ENCODE results near the gene ZBED6. TPM values are rescaled to one million over a fixed set of nuclear protein-coding genes. Genes with fewer than 3 reads are reported as not detected.

Gene ZBED6
- total and polyA plus RNA-seq, 9 of the 15 experiments (the other 6 are each of a cell fraction or from before 2014, with no cell fraction given) = 0.21 to 16.6 (median 5.0) TPM

GRCh38 chr1:203796236-203796605 is 798 bp downstream of the ZBED6 start (continued):
- TF ChIP-seq NCOA4 (IDR thresholded peaks at IDR 0.05; ENCODE audit: partially characterized antibody) (peak; percentile 46), CUX1 (CRISPR knock-in tag; IDR thresholded peaks at IDR 0.05) (0 out of 2 replicates have a peak, but pooled peaks have one; percentile 15), AFF4 (CRISPR knock-in tag; IDR thresholded peaks at IDR 0.05) (peak; percentile 27; the same call in 1 of the 2 replicates), E2F3 (CRISPR knock-in tag; IDR thresholded peaks at IDR 0.05) (0 out of 2 replicates have a peak, but pooled peaks have one; percentile 10), ETV1 (tag; conservative IDR thresholded peaks at IDR 0.05; ENCODE audit: low read depth) (peak; percentile 40; the same call in 1 of the 2 replicates), ASH1L (IDR thresholded peaks at IDR 0.05; ENCODE audit: borderline replicate concordance, low read depth, partially characterized antibody) (peak; percentile 23), ZZZ3 (IDR thresholded peaks at IDR 0.05) (no peak), AFF1 (IDR thresholded peaks at IDR 0.05; ENCODE audit: low read depth in 1 of 2, partially characterized antibody in 2 of 2) (peak; percentile 16 to 77), LARP7 (IDR thresholded peaks at IDR 0.05) (no peak), EWSR1 (IDR thresholded peaks at IDR 0.05; ENCODE audit: borderline replicate concordance, low read depth, partially characterized antibody) (no peak), ZC3H8 (IDR thresholded peaks at IDR 0.05) (0 out of 2 replicates have a peak, but pooled peaks have one; percentile 12), GTF2F1 (IDR thresholded peaks at IDR 0.05; ENCODE audit: low read depth, low read length) (no peak), TCF3 (CRISPR knock-in tag; IDR thresholded peaks at IDR 0.05) (peak; percentile 15; the same call in 1 of the 2 replicates), POLR2AphosphoS5 (IDR thresholded peaks at IDR 0.05; ENCODE audit: control insufficient read depth, insufficient read depth, low read depth, low read length) (no peak; the same call in 1 of the 2 replicates), EHMT2 (IDR thresholded peaks at IDR 0.05) (no peak), U2AF1 (optimal IDR thresholded peaks at IDR 0.05; ENCODE audit: low read depth, low read length) (no peak)

Data from K562 (cell line).